Renal pelvis (tissue), 4 donors: ENCODE results near the gene RAN. TPM values are rescaled to one million over a fixed set of nuclear protein-coding genes. Genes with fewer than 3 reads are reported as not detected.
"Not testable (repeated sequence)": the region's sequence is repeated elsewhere in the genome, so short reads cannot be mapped to it uniquely, and the experiment has no call there.

ENCODE experiments used
- DNase-seq: peaks from one replicate; pipeline ENCODE4 v3.0.0-alpha.2; 2013
- polyA plus RNA-seq, 3 donors: library from polyadenylated mRNA; unstranded; fragments of 120-200 nt; gene quantifications; one replicate each; pipeline ENCODE4 v1.2.1, GENCODE V29; 2013; ENCODE audit not compliant: insufficient read length in 3 of 3

The RAN gene
- polyA plus RNA-seq, 3 donors = 578 to 720 (median 639) TPM

GRCh38 chr12:130838951-130839769, 32.7 kb upstream of the RAN start, which contains the start of gene STX2:
Gene STX2, minus strand, starts transcription at chr12:130839250. Its CDS starts 151 bp downstream, at chr12:130839099.
- peak; percentile 78 for DNase-seq

DNA sequence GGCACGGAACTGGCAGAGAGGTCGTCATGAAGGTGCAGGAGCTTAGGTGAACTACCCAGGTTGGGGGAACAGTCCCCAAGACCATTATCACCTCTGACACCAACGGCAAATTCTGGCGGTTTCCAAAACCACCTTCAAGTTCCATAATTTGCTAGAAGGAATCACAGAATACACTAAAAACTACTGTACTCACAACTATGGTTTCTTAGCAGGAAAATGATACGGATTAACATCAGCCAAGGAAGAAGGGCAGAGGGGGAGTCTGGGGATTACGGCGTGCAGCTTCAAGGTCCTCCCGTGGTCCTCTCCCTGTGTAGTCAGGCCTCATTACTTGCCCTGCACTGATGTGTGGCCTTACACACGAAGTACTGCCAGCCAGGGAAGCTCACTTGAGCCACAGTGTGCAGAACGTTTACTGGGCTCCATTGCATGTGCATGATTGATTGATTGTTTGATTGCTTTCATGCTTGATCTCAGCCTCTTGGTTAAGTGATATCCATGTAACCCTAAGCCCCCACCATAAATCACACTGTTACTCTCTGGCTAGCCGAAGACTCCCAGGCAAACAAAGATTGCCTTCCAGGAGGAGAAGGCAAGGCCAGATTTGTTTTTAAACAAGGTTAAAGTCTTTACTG, 32.0 kb upstream of the RAN start:
- peak; percentile 79 for DNase-seq

- DNase-seq = no peak
Measured at GRCh38 chr12:130846369-130846768, 25.5 kb upstream of the RAN start.

DNA sequence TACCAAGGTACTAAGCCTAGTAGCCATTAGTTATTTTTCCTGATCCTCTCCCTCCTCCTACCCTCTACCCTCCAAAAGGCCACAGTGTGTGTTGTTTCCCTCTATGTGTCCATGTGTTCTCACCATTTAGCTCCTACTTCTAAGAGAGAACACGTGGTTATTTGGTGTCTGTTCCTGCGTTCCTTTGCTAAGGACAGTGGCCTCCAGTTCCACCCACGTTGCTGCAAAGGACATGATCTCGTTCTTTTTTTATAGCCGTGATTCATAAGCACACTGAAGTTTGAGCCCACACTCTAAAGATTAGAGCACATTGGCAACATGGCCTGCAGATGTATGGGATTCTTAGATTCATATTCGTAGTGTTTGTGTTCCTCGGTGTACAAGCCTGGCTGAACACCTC, 24.8 kb upstream of the RAN start:
- DNase-seq = no peak

DNA sequence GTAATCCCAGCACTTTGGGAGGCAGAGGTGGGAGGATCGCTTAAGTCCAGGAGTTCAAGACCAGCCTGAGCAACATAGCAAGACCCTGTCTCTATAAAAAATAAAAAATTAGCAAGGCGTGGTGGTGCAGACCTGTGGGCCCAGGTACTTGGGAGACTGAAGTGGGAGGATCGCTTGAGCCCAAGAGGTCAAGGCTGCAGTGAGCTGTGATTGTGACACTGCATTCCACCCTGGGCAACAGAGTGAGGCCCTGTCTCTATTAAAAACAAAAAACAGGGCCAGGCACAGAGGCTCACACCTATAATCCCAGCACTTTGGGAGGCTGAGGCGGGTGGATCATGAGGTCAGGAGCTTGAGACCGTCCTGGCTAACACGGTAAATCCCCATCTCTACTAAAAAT, 23.8 kb upstream of the RAN start:
- not testable (repeated sequence) for DNase-seq

- DNase-seq = not testable (repeated sequence)
Measured at GRCh38 chr12:130848785-130849305, 23.0 kb upstream of the RAN start.

DNA sequence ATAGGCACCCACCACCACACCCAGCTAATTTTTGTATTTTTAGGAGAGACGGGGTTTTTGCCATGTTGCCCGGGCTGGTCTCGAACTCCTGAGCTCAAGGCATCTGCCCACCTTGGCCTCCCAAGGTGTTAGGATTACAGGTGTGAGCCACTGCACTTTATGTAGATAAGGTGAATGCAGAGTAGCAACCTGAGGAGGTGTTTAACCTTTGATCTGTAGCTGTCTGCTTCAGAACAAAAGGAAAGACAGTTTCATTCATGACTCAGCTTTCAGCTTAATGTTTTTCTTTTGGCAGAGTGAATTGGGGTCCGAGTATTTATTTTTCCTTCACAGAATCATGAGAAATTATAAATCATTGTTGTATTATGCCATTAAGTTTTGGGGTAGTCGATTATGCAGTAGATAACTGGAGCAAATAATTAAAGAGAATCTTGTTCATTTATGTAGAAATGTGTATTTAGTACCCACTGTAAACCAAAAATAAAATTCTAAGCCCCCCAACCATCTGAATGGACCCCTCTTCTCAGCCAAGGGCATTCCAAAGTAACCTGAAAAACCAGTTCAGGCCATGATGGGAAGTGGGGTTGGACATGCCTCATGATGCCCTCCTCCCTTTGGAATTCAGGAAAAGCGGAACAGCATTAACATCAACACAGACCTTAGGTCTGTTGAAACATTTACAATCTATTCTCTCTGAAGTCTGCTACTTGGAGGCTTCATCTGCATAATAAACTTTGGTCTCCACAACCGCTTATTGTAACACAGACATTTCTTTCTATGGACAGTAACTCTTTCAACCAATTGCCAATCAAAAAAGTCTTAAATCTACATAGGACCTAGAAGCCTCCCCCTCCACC, 22.1 kb upstream of the RAN start:
- DNase-seq = peak; percentile 79

DNA sequence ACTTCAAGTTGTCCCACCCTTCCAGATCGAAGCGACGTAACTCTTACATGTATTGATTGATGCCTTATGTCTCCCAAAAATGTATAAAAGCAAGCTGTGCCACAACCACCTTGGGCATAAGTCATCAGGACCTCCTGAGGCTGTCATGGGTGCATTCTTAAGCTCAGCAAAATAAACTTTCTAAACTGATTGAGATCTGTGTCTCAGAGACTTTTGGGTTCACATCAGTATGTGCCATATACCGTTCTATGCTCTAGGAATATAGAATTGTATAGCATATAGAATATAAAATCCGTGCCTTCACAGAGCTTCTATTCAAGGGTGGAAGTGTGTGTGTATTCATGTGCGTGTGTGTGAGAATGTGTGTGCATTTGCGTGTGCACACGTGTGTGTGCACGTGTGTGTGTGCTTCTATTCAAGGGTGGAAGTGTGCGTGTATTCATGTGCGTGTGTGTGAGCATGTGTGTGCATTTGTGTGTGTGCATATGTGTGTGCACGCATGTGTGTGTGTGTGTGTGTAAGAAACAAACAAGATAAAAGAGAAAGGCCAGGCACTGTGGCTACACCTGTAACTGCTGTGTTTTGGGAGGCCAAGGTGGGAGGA, 21.3 kb upstream of the RAN start:
- no peak for DNase-seq

DNA sequence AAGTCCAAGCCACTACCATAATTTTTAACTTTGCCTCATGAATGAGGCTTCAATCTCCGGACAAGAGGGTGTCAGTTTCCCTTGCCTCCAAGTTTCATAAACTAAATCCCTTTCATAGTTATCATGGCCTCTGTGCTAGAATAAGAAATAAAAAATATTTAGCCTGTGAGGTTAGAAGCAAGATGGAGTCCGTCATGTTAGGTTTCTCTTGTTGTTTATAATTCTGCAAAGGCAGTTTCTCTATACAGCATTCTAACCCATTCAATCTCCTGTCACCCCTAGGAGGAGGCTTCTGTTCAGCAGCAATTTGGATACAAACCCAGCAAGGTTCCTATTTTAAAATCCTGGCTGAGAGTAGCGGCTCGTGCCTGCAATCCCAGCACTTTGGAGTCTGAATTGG, 15.8 kb upstream of the RAN start:
- DNase-seq = no peak

DNA sequence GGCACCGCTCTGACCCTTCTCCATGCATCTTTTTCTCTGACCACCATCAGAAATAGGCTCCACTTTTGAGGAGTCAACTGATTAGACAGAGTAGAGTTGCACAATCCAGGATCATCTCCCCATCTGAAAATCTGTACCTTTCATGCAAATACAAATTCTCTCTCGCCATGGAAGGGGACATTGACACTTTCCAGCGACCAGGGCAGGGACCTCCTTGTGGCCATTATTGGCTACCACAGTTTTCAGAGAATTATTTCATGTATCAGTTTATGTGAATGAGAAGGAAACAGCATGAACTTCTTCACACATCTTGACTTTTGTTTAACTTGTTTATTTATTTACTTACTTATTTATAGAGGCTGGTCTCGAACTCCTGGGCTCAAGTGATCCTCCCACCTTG, 13.8 kb upstream of the RAN start:
- DNase-seq = no peak

GRCh38 chr12:130859161-130859560, 12.7 kb upstream of the RAN start:
- no peak for DNase-seq

DNA sequence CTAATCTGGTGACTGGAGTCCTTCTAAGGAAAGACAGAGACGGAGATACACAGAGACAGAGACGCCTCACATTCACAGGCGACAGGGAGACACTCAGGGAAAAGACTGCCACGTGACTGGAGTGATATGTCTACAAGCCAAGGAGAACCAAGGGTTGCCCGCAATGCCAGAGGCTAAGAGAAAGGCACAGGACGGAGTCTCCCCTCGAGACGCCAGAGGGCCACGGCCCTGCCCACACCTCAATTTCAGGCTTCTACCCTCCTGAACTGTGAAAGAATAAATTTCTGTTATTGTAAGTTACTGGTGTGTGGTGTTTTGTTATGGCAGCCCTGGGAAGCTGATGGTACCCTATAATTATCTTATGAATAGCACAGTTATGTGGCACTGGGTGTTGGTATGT, 11.6 kb upstream of the RAN start:
- DNase-seq = no peak

DNA sequence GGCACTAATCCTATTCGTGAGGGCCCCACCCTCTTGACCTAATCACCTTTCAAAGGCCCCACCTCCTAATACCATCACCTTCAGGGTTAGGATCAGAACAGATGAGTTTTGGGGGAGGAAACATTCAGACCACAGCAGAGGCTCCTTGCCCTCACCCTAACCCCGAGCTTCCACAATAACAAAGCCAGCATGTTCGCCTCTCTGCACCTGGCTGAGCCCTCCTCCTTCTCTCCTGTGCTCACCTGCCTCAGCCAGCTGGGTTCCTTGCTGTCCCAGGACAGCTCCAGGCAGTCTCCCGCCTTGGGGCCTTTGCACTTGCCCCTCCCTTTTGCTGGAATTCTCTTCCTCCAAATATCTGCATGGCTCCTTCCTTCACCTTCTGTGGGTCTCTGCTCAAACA, 9.7 kb upstream of the RAN start:
- no peak for DNase-seq

- not testable (repeated sequence) for DNase-seq
Measured at GRCh38 chr12:130862771-130863170, 9.1 kb upstream of the RAN start.

DNA sequence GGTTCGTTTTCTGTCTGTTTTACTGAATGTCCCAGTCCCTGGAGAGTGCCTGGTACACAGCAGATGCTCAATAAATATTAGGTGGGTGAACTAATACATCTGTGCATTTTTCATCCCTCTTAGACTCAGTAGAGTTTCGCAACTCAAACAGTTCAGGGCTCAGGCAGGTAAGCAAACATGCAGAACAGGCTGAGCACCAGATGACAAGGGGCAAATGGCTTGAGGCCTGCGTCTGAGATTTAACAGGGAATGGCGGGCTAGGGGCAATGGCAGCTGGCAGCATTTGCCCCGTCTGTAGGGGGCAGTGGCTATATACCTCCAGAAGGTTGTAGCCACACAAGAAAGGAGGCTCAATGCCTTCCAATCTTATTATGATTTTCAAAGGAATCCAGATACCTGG, 8.6 kb upstream of the RAN start:
- DNase-seq = no peak

DNA sequence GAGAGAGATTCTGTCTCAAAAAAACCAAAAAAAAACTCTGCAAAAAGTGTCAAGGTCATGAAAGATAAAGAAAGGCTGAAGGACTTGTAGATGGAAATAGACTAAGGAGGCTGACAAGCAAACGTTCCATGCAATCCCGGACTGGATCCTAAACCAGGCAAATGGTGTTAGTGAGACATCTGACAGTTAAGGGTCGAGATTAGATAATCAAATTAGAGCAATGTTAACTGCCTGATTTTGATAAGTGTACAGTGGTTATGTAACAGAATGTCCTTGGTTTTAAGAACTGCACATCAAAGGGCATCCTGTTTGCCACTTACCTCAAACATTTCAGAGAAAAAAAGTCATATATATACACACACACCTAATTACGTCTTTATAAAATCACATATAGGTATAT, 3.5 kb upstream of the RAN start:
- no peak for DNase-seq

- DNase-seq = no peak
Measured at GRCh38 chr12:130870442-130871285, 1.2 kb upstream of the RAN start.

DNA sequence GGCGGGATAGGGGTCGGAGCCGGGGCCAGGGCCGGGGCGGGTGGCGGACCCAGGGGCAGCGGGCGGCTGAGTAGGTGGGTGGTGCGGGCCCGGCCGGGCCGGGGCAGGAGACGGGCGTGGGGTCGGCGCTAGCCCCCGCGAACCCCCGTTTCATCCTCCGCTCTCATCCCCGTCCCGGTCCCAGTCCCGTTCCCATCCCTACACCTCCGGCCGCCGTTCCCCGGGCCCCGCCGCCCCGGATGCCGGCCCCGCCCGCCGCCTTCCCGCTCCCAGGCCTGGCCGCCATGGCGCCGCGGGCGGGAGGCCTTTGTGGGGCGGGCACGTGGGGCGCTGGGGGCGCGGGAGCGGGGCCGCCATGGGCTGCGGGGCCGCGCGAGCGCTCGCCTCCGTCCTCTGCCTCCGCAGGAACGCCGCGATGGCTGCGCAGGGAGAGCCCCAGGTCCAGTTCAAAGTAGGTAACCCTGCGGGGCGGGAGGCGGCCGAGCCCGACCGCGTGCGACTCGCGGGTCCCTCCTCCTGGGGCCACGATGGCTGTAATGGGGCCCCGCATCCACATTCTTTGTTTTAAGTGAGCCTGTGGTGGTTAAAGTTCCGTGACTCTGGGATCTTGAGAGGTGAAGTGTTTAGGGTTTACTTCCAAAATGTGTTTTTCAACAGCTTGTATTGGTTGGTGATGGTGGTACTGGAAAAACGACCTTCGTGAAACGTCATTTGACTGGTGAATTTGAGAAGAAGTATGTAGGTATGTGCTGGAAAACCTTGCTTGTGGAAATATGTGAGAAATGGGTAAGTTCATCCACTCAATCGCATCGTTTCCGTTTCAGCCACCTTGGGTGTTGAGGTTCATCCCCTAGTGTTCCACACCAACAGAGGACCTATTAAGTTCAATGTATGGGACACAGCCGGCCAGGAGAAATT, 572 bp downstream of the RAN start:
- DNase-seq = no peak

DNA sequence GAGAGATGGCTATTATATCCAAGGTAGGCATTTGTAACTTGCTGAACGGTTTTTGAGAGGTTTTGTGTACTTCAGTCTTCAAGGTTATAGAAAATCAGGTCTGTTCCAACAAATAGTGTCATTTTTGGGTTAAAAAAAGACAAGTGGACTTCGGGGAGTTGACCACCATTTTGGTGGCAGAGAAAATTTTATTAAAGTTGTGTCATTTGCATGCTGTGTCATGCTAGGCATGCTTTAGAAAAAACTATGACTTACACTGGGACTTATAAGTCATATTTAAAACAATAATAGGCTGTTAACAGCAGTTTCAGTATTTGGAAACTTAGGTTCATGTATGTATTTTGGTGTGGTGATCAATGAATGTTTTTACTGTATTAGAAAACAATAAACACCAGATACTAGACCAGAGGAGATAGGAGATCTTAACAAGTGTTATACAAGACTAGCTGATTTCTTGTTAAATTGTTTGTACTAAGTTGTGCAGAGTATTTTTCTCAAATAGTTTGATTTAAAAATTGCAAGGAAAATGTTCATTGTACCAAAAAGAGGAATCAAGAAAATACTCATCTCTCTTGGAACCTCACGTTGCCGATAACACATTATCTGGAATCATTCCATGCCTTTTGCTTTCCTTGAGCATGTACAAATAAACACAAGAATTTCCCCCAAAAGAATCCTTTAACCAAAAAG, 1.4 kb downstream of the RAN start:
- DNase-seq = no peak
